Activated naive CD4-positive, alpha-beta T cell treated with anti-CD3 and anti-CD28 coated beads, Interleukin-2, amount 10 ng/mL, durations not matched to agents 7 days and 5 days (primary cell): ENCODE measurements around the gene TULP1.

Source experiments
- CTCF ChIA-PET: fragments of 350-600 bp; sonication (Branson Sonifier 250); formaldehyde crosslinking; loops from one replicate; lab custom pipeline; 2021; ENCODE audit warnings: antibody characterized with exemption; lab: Charles Lee
- DNase-seq: peaks from one replicate; pipeline ENCODE4 v3.0.0-alpha.2; 2020
- H3K27ac Mint-ChIP-seq: one replicate; pipeline ENCODE4 v1.8.0; 2021; ENCODE audit warnings: mild to moderate bottlenecking, moderate library complexity, mixed read lengths
- H3K27me3 Mint-ChIP-seq: one replicate; pipeline ENCODE4 v1.8.0; 2021; ENCODE audit warnings: mild to moderate bottlenecking, mixed read lengths
- H3K36me3 Mint-ChIP-seq: one replicate; pipeline ENCODE4 v1.8.0; 2021; ENCODE audit warnings: mixed read lengths
- H3K4me1 Mint-ChIP-seq: one replicate; pipeline ENCODE4 v1.8.0; 2021; ENCODE audit warnings: mixed read lengths
- H3K4me3 Mint-ChIP-seq: one replicate; pipeline ENCODE4 v1.8.0; 2021; ENCODE audit warnings: mild to moderate bottlenecking, moderate library complexity, mixed read lengths
- H3K9me3 Mint-ChIP-seq: one replicate; pipeline ENCODE4 v1.8.0; 2021; ENCODE audit warnings: mixed read lengths

TULP1 gene

GRCh38 chr6:35477028-35477427 lies 35.7 kb downstream of the TULP1 start:
- DNase-seq: no peak
- Mint-ChIP-seq H3K27ac (no peak overlapping the region), H3K36me3 (peaks cover 7% of the 10 kb centered on the region), H3K27me3 (peaks cover 31% of the 10 kb centered on the region), H3K4me1 (peaks cover 5% of the 10 kb centered on the region), H3K4me3 (no peak overlapping the region), H3K9me3 (no peaks in the 10 kb centered on the region)
- CTCF ChIA-PET: no interaction called here

DNA sequence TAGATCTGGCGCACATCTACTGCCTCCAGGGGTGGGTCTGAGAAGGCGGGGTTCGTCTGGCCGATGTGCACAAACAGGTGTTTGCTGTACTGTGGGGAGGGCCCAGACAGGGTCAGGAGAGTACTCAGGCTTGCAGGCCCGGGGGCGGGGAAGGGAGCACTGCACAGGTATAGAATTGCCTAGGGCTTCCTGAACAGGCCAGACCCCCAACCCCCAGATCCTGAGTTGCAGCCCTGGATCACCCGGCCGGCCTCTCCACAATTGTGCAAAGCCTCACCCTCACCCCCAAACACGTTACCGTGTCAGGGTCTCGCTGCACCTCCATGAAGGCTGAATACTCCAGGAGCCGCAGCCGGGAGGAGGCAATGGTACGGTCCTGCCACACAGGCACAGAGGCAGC lies 36.7 kb downstream of the TULP1 start:
- Mint-ChIP-seq H3K4me3 (no peak overlapping the region), H3K36me3 (peaks cover 16% of the 10 kb centered on the region), H3K4me1 (peaks cover 14% of the 10 kb centered on the region), H3K27me3 (peaks cover 24% of the 10 kb centered on the region), H3K9me3 (no peaks in the 10 kb centered on the region), H3K27ac (no peak overlapping the region)
- no peak for DNase-seq
- CTCF ChIA-PET: no interaction called here

DNA sequence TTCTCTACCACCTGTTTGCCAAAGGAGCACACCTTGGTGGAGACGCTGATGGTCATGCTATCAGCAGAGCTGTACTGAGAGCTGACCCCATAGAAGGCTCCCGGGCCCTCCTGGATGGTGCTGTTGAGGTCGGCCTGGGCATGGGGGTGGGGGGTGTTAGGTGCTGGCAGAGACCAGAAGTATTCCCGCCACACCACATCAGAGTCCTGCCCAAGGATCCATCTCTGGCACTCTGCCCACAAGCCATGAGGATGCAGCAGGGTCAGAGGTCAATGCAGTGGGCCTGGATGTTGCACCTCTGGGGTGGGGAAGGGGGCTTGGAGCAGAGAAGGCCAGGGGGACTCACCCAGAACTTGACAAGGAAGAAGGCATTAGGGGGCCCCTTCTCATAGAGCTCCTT lies 37.1 kb downstream of the TULP1 start:
- no peak overlapping the region for H3K27ac Mint-ChIP-seq
- CTCF ChIA-PET: no interaction called here
- H3K4me3 Mint-ChIP-seq: no peak overlapping the region
- peaks cover 18% of the 10 kb centered on the region for H3K4me1 Mint-ChIP-seq
- peaks cover 21% of the 10 kb centered on the region for H3K27me3 Mint-ChIP-seq
- H3K9me3 Mint-ChIP-seq: no peaks in the 10 kb centered on the region
- no peak for DNase-seq
- H3K36me3 Mint-ChIP-seq: peaks cover 21% of the 10 kb centered on the region

- no peak overlapping the region for H3K27ac Mint-ChIP-seq
- no peak overlapping the region for H3K4me3 Mint-ChIP-seq
- H3K27me3 Mint-ChIP-seq: peaks cover 17% of the 10 kb centered on the region
- H3K9me3 Mint-ChIP-seq: no peaks in the 10 kb centered on the region
- no peak for DNase-seq
- peaks cover 26% of the 10 kb centered on the region for H3K36me3 Mint-ChIP-seq
- CTCF ChIA-PET: no interaction called here
- peaks cover 23% of the 10 kb centered on the region for H3K4me1 Mint-ChIP-seq
These were observed 37.6 kb downstream of the TULP1 start for GRCh38 chr6:35474942-35475570.

GRCh38 chr6:35474131-35474941 lies 38.4 kb downstream of the TULP1 start:
- Mint-ChIP-seq H3K9me3 (no peaks in the 10 kb centered on the region), H3K4me3 (no peak overlapping the region), H3K27me3 (peaks cover 10% of the 10 kb centered on the region), H3K36me3 (peaks cover 33% of the 10 kb centered on the region), H3K27ac (no peak overlapping the region), H3K4me1 (peaks cover 30% of the 10 kb centered on the region)
- CTCF ChIA-PET: interaction anchor here (0.7 to 2.5 kb wide), 4 partner anchors 78 to 262 kb away, joined by 3 to 6 read pairs (median 4); partner anchors contain the start of genes ARMC12 and PPARD
- no peak for DNase-seq

DNA sequence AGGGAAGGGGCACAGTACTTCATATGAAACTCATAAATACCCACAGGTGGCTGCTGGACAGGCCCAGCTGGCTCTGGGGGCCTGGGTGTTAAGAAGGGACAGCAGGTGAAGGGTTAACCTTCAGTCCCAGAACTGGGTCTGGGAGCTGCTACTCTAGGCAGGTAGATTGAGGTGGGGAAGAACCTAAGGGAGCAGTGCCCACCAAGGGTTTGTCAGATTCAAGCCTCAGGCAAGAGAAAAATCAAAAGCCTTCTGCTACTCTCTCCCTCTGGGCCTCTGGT lies 38.9 kb downstream of the TULP1 start:
- H3K27ac Mint-ChIP-seq: peak overlapping the region; percentile 45
- peaks cover 9% of the 10 kb centered on the region for H3K27me3 Mint-ChIP-seq

GRCh38 chr6:35473075-35473849 lies 39.4 kb downstream of the TULP1 start:
- DNase-seq: no peak
- Mint-ChIP-seq H3K9me3 (no peaks in the 10 kb centered on the region), H3K4me3 (no peak overlapping the region), H3K4me1 (peaks cover 31% of the 10 kb centered on the region), H3K27me3 (peaks cover 6% of the 10 kb centered on the region), H3K36me3 (peaks cover 40% of the 10 kb centered on the region), H3K27ac (peak overlapping the region; percentile 45)
- CTCF ChIA-PET: interaction anchor here (0.7 to 2.5 kb wide), 4 partner anchors 79 to 263 kb away, joined by 3 to 6 read pairs (median 4); partner anchors contain the start of genes ARMC12 and PPARD

More for the DNA sequence above, 38.9 kb downstream of the TULP1 start:
- CTCF ChIA-PET: interaction anchor here (0.7 to 2.5 kb wide), 4 partner anchors 78 to 263 kb away, joined by 3 to 6 read pairs (median 4); partner anchors contain the start of genes ARMC12 and PPARD
- DNase-seq: no peak
- Mint-ChIP-seq H3K4me3 (no peak overlapping the region), H3K36me3 (peaks cover 37% of the 10 kb centered on the region), H3K9me3 (no peaks in the 10 kb centered on the region), H3K4me1 (peaks cover 31% of the 10 kb centered on the region)

- Mint-ChIP-seq H3K27me3 (no peaks in the 10 kb centered on the region), H3K9me3 (no peaks in the 10 kb centered on the region), H3K27ac (peak overlapping the region; percentile 52), H3K4me3 (no peak overlapping the region), H3K4me1 (peaks cover 41% of the 10 kb centered on the region), H3K36me3 (peaks cover 45% of the 10 kb centered on the region)
- CTCF ChIA-PET: interaction anchor here (0.8 to 2.5 kb wide), 5 partner anchors 8 to 175 kb away, joined by 3 to 6 read pairs (median 4); partner anchors contain the start of gene PPARD
- DNase-seq: no peak
These were observed 40.8 kb downstream of the TULP1 start for GRCh38 chr6:35471836-35472345.

GRCh38 chr6:35470663-35471120 lies 42.0 kb downstream of the TULP1 start:
- H3K27me3 Mint-ChIP-seq: no peaks in the 10 kb centered on the region
- H3K9me3 Mint-ChIP-seq: no peaks in the 10 kb centered on the region
- peaks cover 55% of the 10 kb centered on the region for H3K36me3 Mint-ChIP-seq
- peak overlapping the region; percentile 99 for H3K4me3 Mint-ChIP-seq
- DNase-seq: no peak
- CTCF ChIA-PET: interaction anchor here (0.6 to 1.4 kb wide), 2 partner anchors 173 to 191 kb away, joined by 3 read pairs; no protein-coding TSS in a partner anchor
- H3K27ac Mint-ChIP-seq: peak overlapping the region; percentile 99
- peaks cover 41% of the 10 kb centered on the region for H3K4me1 Mint-ChIP-seq

- no peak for DNase-seq
- no peaks in the 10 kb centered on the region for H3K9me3 Mint-ChIP-seq
- peaks cover 41% of the 10 kb centered on the region for H3K4me1 Mint-ChIP-seq
- CTCF ChIA-PET: interaction anchor here (0.6 to 1.4 kb wide), 3 partner anchors 99 to 190 kb away, joined by 3 read pairs; no protein-coding TSS in a partner anchor
- peak overlapping the region; percentile 99 for H3K4me3 Mint-ChIP-seq
- peaks cover 58% of the 10 kb centered on the region for H3K36me3 Mint-ChIP-seq
- H3K27me3 Mint-ChIP-seq: no peaks in the 10 kb centered on the region
- H3K27ac Mint-ChIP-seq: peak overlapping the region; percentile 99
These were observed 42.7 kb downstream of the TULP1 start for GRCh38 chr6:35469751-35470662.

- no peak for DNase-seq
- CTCF ChIA-PET: interaction anchor here (0.6 to 4.5 kb wide), 5 partner anchors 11 to 171 kb away, joined by 3 to 61 read pairs (median 12); partner anchors contain the start of genes DEF6 and PPARD
- Mint-ChIP-seq H3K9me3 (no peaks in the 10 kb centered on the region), H3K27me3 (no peaks in the 10 kb centered on the region), H3K27ac (peak overlapping the region; percentile 99), H3K36me3 (peaks cover 60% of the 10 kb centered on the region), H3K4me1 (peaks cover 41% of the 10 kb centered on the region), H3K4me3 (peak overlapping the region; percentile 99)
These were observed 43.5 kb downstream of the TULP1 start for GRCh38 chr6:35468980-35469750.
